ENCODE measurements around the gene XPNPEP2. TPM values are rescaled to one million over a fixed set of nuclear protein-coding genes. Genes with fewer than 3 reads are reported as not detected.

The XPNPEP2 gene
- total RNA-seq (1 to 10 TPM in 2 of 6 donors, under 1 TPM in 4; 0.08 to 1.0 (median 0.20) TPM), polyA plus RNA-seq (under 1 TPM; 0.07 to 0.27 TPM)

GRCh38 chrX:129738466-129739308 lies at the start of gene XPNPEP2:
Gene XPNPEP2 (plus strand): TSS chrX:129738979. CDS start chrX:129739214, 235 bp downstream.
- 36 to 37% methylated on average over 13 of the region's 13 CpGs for WGBS, 2 donors
- Histone ChIP-seq H3K4me3 (no peak within 1 kb of the TSS), H3K36me3 (no peaks in the 10 kb centered on the region), H3K9me3 (no peaks in the 10 kb centered on the region), H3K27ac (no peak within 1 kb of the TSS), H3K4me1 (no peaks in the 10 kb centered on the region), H3K27me3 (no peaks in the 10 kb centered on the region)
- no peak for TF ChIP-seq CTCF (IDR thresholded peaks at IDR 0.05)
- FAIRE-seq (no peak), DNase-seq (no peak), ATAC-seq (peak in 2 of 4 donors; percentile 44 to 48)
- intact Hi-C loops (cut with DNase I): no loop called here

- Histone ChIP-seq H3K27ac (no peak overlapping the region), H3K36me3 (no peaks in the 10 kb centered on the region), H3K9me3 (no peaks in the 10 kb centered on the region), H3K4me1 (no peaks in the 10 kb centered on the region), H3K27me3 (no peaks in the 10 kb centered on the region), H3K4me3 (no peak overlapping the region)
- no peak for TF ChIP-seq CTCF (IDR thresholded peaks at IDR 0.05)
- intact Hi-C loops (cut with DNase I): no loop called here
- no peak for ATAC-seq
- 70 to 87% methylated on average over 5 of the region's 5 CpGs for WGBS, 2 donors
- no peak for DNase-seq
- FAIRE-seq: no peak
Observed at GRCh38 chrX:129689796-129690195, 49.0 kb upstream of the XPNPEP2 start.

DNA sequence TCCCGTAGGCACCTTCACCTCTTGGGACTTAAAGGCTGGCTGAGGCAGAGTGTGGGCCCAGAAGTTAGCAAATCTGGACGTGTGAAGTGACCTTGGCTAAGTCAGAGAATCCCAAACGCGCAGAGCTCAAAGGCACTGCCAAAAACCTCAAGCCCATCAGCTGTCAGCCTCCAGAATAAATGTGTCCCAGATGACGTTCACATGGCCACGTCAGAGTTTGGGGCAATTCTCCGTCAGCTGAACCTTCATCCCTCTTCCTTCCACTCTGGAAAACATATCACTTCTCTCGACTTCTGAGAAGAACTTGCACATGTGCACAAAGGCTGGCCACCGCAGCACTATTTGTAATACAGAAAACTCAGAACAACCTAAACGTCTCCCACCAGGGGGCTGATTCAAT lies 48.3 kb upstream of the XPNPEP2 start:
- WGBS, 2 donors: 45 to 47% methylated on average over 10 of the region's 10 CpGs

DNA sequence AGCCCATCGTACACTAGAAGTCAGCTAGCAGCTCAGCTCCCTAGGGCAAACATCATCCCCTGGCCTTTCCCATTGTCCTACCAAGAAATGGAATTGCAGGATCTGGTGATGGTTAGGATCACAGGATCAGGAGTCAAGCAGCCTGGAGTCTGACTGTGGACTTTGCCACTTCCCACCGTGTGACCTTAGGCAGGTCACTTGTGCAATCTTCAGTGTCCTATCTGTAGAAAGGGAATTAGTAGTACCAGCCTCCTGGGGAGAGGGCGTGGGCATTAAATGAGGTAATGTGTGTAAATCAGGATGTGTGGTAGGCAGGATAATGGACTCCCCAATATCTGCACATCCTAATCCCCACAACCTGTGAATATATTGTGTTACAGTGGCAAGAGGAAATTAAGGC lies 45.4 kb upstream of the XPNPEP2 start:
- FAIRE-seq: no peak
- intact Hi-C loops (cut with DNase I): no loop called here
- Histone ChIP-seq H3K36me3 (no peaks in the 10 kb centered on the region), H3K27me3 (no peaks in the 10 kb centered on the region), H3K4me1 (no peaks in the 10 kb centered on the region), H3K9me3 (no peaks in the 10 kb centered on the region), H3K4me3 (no peak overlapping the region), H3K27ac (no peak overlapping the region)
- no peak for TF ChIP-seq CTCF (IDR thresholded peaks at IDR 0.05)
- 76 to 78% methylated on average over 3 of the region's 3 CpGs for WGBS, 2 donors
- no peak for DNase-seq
- ATAC-seq: no peak

More for the DNA sequence above, 48.3 kb upstream of the XPNPEP2 start:
- TF ChIP-seq CTCF (IDR thresholded peaks at IDR 0.05): no peak
- no peak for FAIRE-seq
- no peak for DNase-seq
- no peaks in the 10 kb centered on the region for H3K27me3 ChIP-seq
- H3K27ac ChIP-seq: no peak overlapping the region
- intact Hi-C loops (cut with DNase I): no loop called here
- no peaks in the 10 kb centered on the region for H3K4me1 ChIP-seq
- ATAC-seq: no peak
- H3K4me3 ChIP-seq: no peak overlapping the region
- no peaks in the 10 kb centered on the region for H3K36me3 ChIP-seq
- no peaks in the 10 kb centered on the region for H3K9me3 ChIP-seq

GRCh38 chrX:129694805-129695204 lies 44.0 kb upstream of the XPNPEP2 start:
- Histone ChIP-seq H3K27ac (no peak overlapping the region), H3K9me3 (no peaks in the 10 kb centered on the region), H3K4me3 (no peak overlapping the region), H3K4me1 (no peaks in the 10 kb centered on the region), H3K27me3 (no peaks in the 10 kb centered on the region), H3K36me3 (no peaks in the 10 kb centered on the region)
- FAIRE-seq (no peak), ATAC-seq (no peak), DNase-seq (no peak)
- intact Hi-C loops (cut with DNase I): no loop called here
- WGBS, 2 donors: 66 to 77% methylated on average over 5 of the region's 5 CpGs
- TF ChIP-seq CTCF (IDR thresholded peaks at IDR 0.05): no peak

All from pancreas (tissue), 10 donors.